ENCODE results near the gene SF3B5. TPM values are rescaled to one million over a fixed set of nuclear protein-coding genes. Genes with fewer than 3 reads are reported as not detected.

The SF3B5 gene
- total RNA-seq, 1 donor from 2014 or later = 144 TPM

- no peak overlapping the region for H3K27ac Mint-ChIP-seq
- peaks cover 5% of the 10 kb centered on the region for H3K4me1 Mint-ChIP-seq
- H3K9me3 Mint-ChIP-seq = no peaks in the 10 kb centered on the region
- H3K27me3 Mint-ChIP-seq = peaks cover 2% of the 10 kb centered on the region
- POLR2A ChIA-PET = interaction anchor here (0.6 to 1.1 kb wide), 3 partner anchors 52 to 93 kb away, joined by 3 read pairs; no protein-coding TSS in a partner anchor
- no peak for ATAC-seq (ENCODE audit: low read depth)
- intact Hi-C loops (cut with micrococcal nuclease) = no loop called here
- H3K4me3 Mint-ChIP-seq = no peak overlapping the region
- CTCF ChIA-PET = interaction anchor here (1.0 to 1.7 kb wide), 2 partner anchors 27 to 358 kb away, joined by 3 to 5 read pairs; partner anchors contain the start of gene STX11
- DNase-seq = no peak
- TF ChIP-seq CTCF (IDR thresholded peaks at IDR 0.05) = no peak
- H3K36me3 Mint-ChIP-seq (ENCODE audit: low read depth) = no peaks in the 10 kb centered on the region
Observed at GRCh38 chr6:144123836-144124235, 28.5 kb upstream of the SF3B5 start.

- CTCF ChIA-PET = interaction anchor here (1.0 to 1.7 kb wide), 2 partner anchors 27 to 359 kb away, joined by 3 to 5 read pairs; partner anchors contain the start of gene STX11
- Mint-ChIP-seq H3K4me3 (no peak overlapping the region), H3K4me1 (peaks cover 5% of the 10 kb centered on the region), H3K9me3 (no peaks in the 10 kb centered on the region), H3K27ac (no peak overlapping the region), H3K36me3 (ENCODE audit: low read depth) (no peaks in the 10 kb centered on the region), H3K27me3 (peaks cover under 1% of the 10 kb centered on the region)
- TF ChIP-seq CTCF (IDR thresholded peaks at IDR 0.05) = no peak
- no peak for DNase-seq
- intact Hi-C loops (cut with micrococcal nuclease) = no loop called here
- POLR2A ChIA-PET = interaction anchor here (1.0 to 1.1 kb wide), 2 partner anchors 60 to 93 kb away, joined by 3 read pairs; no protein-coding TSS in a partner anchor
- no peak for ATAC-seq (ENCODE audit: low read depth)
Observed at GRCh38 chr6:144123421-144123820, 28.0 kb upstream of the SF3B5 start.

- ChIA-PET POLR2A (interaction anchor here (1.1 kb wide), 1 partner anchor 59 kb away, joined by 3 read pairs; no protein-coding TSS in a partner anchor), CTCF (interaction anchor here (1.1 to 1.7 kb wide), 2 partner anchors 18 to 28 kb away, joined by 3 to 5 read pairs; partner anchors contain the start of gene STX11)
- H3K4me1 Mint-ChIP-seq = peaks cover 5% of the 10 kb centered on the region
- no peak for DNase-seq
- H3K9me3 Mint-ChIP-seq = no peaks in the 10 kb centered on the region
- no peaks in the 10 kb centered on the region for H3K27me3 Mint-ChIP-seq
- no peaks in the 10 kb centered on the region for H3K36me3 Mint-ChIP-seq (ENCODE audit: low read depth)
- no peak overlapping the region for H3K4me3 Mint-ChIP-seq
- no peak for ATAC-seq (ENCODE audit: low read depth)
- intact Hi-C loops (cut with micrococcal nuclease) = no loop called here
- H3K27ac Mint-ChIP-seq = no peak overlapping the region
- no peak for TF ChIP-seq CTCF (IDR thresholded peaks at IDR 0.05)
Observed at GRCh38 chr6:144122861-144123260, 27.5 kb upstream of the SF3B5 start.

GRCh38 chr6:144119376-144119775, 24.0 kb upstream of the SF3B5 start:
- ChIA-PET POLR2A (no interaction called here), CTCF (no interaction called here)
- DNase-seq = no peak
- Mint-ChIP-seq H3K27me3 (no peaks in the 10 kb centered on the region), H3K4me3 (no peak overlapping the region), H3K9me3 (no peaks in the 10 kb centered on the region), H3K27ac (no peak overlapping the region), H3K36me3 (ENCODE audit: low read depth) (no peaks in the 10 kb centered on the region), H3K4me1 (peaks cover 4% of the 10 kb centered on the region)
- intact Hi-C loops (cut with micrococcal nuclease) = no loop called here
- no peak for TF ChIP-seq CTCF (IDR thresholded peaks at IDR 0.05)
- ATAC-seq (ENCODE audit: low read depth) = no peak

- no peak for DNase-seq
- intact Hi-C loops (cut with micrococcal nuclease) = no loop called here
- H3K4me1 Mint-ChIP-seq = no peaks in the 10 kb centered on the region
- ChIA-PET POLR2A (no interaction called here), CTCF (interaction anchor here (0.6 kb wide), 1 partner anchor 1772 kb away, joined by 3 read pairs; no protein-coding TSS in a partner anchor)
- no peak for TF ChIP-seq CTCF (IDR thresholded peaks at IDR 0.05)
- no peaks in the 10 kb centered on the region for H3K9me3 Mint-ChIP-seq
- H3K36me3 Mint-ChIP-seq (ENCODE audit: low read depth) = no peaks in the 10 kb centered on the region
- no peak overlapping the region for H3K4me3 Mint-ChIP-seq
- ATAC-seq (ENCODE audit: low read depth) = no peak
- no peak overlapping the region for H3K27ac Mint-ChIP-seq
- H3K27me3 Mint-ChIP-seq = no peaks in the 10 kb centered on the region
Observed at GRCh38 chr6:144115219-144115618, 19.8 kb upstream of the SF3B5 start.

Measured in activated B cell treated with CpG ODN at 0.5 μM for 24 hours (primary cell).